Activated CD4-positive, alpha-beta memory T cell treated with anti-CD3 and anti-CD28 coated beads, Interleukin-2, amount 10 ng/mL, durations not matched to agents 7 days and 5 days (primary cell): ENCODE measurements around the gene CCDC117. TPM values are rescaled to one million over a fixed set of nuclear protein-coding genes. Genes with fewer than 3 reads are reported as not detected.
A peak's percentile ranks its signal among the peaks of the same experiment; 100 is the strongest.
"Not testable (repeated sequence)": the region's sequence is repeated elsewhere in the genome, so short reads cannot be mapped to it uniquely, and the experiment has no call there.

ENCODE experiments used
- CTCF ChIA-PET: fragments of 350-600 bp; sonication (Branson Sonifier 250); formaldehyde crosslinking; loops from one replicate; lab custom pipeline; 2021; ENCODE audit warnings: antibody characterized with exemption, inconsistent platforms; lab: Charles Lee
- POLR2A ChIA-PET: fragments of 350-600 bp; sonication (Branson Sonifier 250); formaldehyde crosslinking; loops from one replicate; lab custom pipeline; 2021; ENCODE audit warnings: antibody characterized with exemption; lab: Charles Lee
- DNase-seq: peaks from one replicate; pipeline ENCODE4 v3.0.0-alpha.2; 2020
- H3K27ac Mint-ChIP-seq: one replicate; pipeline ENCODE4 v1.8.0; 2021; ENCODE audit warnings: mild to moderate bottlenecking, mixed read lengths
- H3K27me3 Mint-ChIP-seq: one replicate; pipeline ENCODE4 v1.8.0; 2021; ENCODE audit warnings: mixed read lengths
- H3K36me3 Mint-ChIP-seq: one replicate; pipeline ENCODE4 v1.8.0; 2021; ENCODE audit warnings: low read depth, mixed read lengths
- H3K4me1 Mint-ChIP-seq: one replicate; pipeline ENCODE4 v1.8.0; 2021; ENCODE audit warnings: mixed read lengths
- H3K4me3 Mint-ChIP-seq: one replicate; pipeline ENCODE4 v1.8.0; 2021; ENCODE audit warnings: mild to moderate bottlenecking, mixed read lengths
- H3K9me3 Mint-ChIP-seq: one replicate; pipeline ENCODE4 v1.8.0; 2021; ENCODE audit warnings: mixed read lengths
- total RNA-seq, 2 experiments: library from RNA; stranded (reverse); gene quantifications; one replicate each; pipeline ENCODE4 v1.2.3, GENCODE V29; 2021

CCDC117 gene, protein sequence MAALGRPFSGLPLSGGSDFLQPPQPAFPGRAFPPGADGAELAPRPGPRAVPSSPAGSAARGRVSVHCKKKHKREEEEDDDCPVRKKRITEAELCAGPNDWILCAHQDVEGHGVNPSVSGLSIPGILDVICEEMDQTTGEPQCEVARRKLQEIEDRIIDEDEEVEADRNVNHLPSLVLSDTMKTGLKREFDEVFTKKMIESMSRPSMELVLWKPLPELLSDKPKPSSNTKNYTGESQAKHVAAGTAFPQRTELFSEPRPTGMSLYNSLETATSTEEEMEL
- 10 to 100 TPM; 33.6 to 35.2 TPM for total RNA-seq

- DNase-seq: peak; percentile 95
- Mint-ChIP-seq H3K27me3 (peaks cover 3% of the 10 kb centered on the region), H3K4me3 (peak within 1 kb of the TSS; percentile 96), H3K27ac (peak within 1 kb of the TSS; percentile 97), H3K36me3 (peaks cover 32% of the 10 kb centered on the region), H3K4me1 (peaks cover 24% of the 10 kb centered on the region), H3K9me3 (peaks cover 6% of the 10 kb centered on the region)
- POLR2A ChIA-PET: interaction anchor here (0.8 to 3.3 kb wide), 16 partner anchors 12 to 854 kb away, joined by 3 to 93 read pairs (median 5); partner anchors contain the start of genes CHEK2, HSCB, PITPNB and XBP1
- CTCF ChIA-PET: interaction anchor here (0.6 to 2.4 kb wide), 15 partner anchors 8 to 854 kb away, joined by 3 to 10 read pairs (median 3); partner anchors contain the start of genes CHEK2, HSCB and PITPNB
These were observed at the start of gene CCDC117 for GRCh38 chr22:28772633-28773460. CCDC117 (plus strand) TSS chr22:28772695; CDS start chr22:28772850, 155 bp downstream.

GRCh38 chr22:28728002-28728401, 44.5 kb upstream of the CCDC117 start:
- Mint-ChIP-seq H3K36me3 (peaks cover 59% of the 10 kb centered on the region), H3K27me3 (no peaks in the 10 kb centered on the region), H3K27ac (no peak overlapping the region), H3K4me1 (no peaks in the 10 kb centered on the region), H3K4me3 (no peak overlapping the region), H3K9me3 (no peaks in the 10 kb centered on the region)
- no peak for DNase-seq
- CTCF ChIA-PET: no interaction called here
- POLR2A ChIA-PET: no interaction called here

GRCh38 chr22:28728621-28729313, 43.7 kb upstream of the CCDC117 start:
- Mint-ChIP-seq H3K36me3 (peaks cover 59% of the 10 kb centered on the region), H3K27me3 (no peaks in the 10 kb centered on the region), H3K9me3 (no peaks in the 10 kb centered on the region), H3K4me1 (peaks cover 1% of the 10 kb centered on the region), H3K4me3 (no peak overlapping the region), H3K27ac (no peak overlapping the region)
- ChIA-PET POLR2A (no interaction called here), CTCF (interaction anchor here (0.7 kb wide), 2 partner anchors 127 to 134 kb away, joined by 3 read pairs; no protein-coding TSS in a partner anchor)
- DNase-seq: no peak

GRCh38 chr22:28730179-28730578, 42.3 kb upstream of the CCDC117 start:
- CTCF ChIA-PET: interaction anchor here (0.7 kb wide), 1 partner anchor 125 kb away, joined by 3 read pairs; no protein-coding TSS in a partner anchor
- Mint-ChIP-seq H3K9me3 (no peaks in the 10 kb centered on the region), H3K27ac (peak overlapping the region; percentile 44), H3K36me3 (peaks cover 54% of the 10 kb centered on the region), H3K4me1 (peaks cover 1% of the 10 kb centered on the region), H3K4me3 (no peak overlapping the region), H3K27me3 (no peaks in the 10 kb centered on the region)
- no peak for DNase-seq
- POLR2A ChIA-PET: no interaction called here

- POLR2A ChIA-PET: no interaction called here
- H3K27me3 Mint-ChIP-seq: no peaks in the 10 kb centered on the region
- H3K36me3 Mint-ChIP-seq: peaks cover 32% of the 10 kb centered on the region
- H3K4me3 Mint-ChIP-seq: no peak overlapping the region
- H3K4me1 Mint-ChIP-seq: peaks cover 13% of the 10 kb centered on the region
- no peak for DNase-seq
- no peaks in the 10 kb centered on the region for H3K9me3 Mint-ChIP-seq
- no peak overlapping the region for H3K27ac Mint-ChIP-seq
- CTCF ChIA-PET: interaction anchor here (1.0 kb wide), 1 partner anchor 15 kb away, joined by 3 read pairs; no protein-coding TSS in a partner anchor
These were observed 38.1 kb upstream of the CCDC117 start for GRCh38 chr22:28734393-28734792.

DNA sequence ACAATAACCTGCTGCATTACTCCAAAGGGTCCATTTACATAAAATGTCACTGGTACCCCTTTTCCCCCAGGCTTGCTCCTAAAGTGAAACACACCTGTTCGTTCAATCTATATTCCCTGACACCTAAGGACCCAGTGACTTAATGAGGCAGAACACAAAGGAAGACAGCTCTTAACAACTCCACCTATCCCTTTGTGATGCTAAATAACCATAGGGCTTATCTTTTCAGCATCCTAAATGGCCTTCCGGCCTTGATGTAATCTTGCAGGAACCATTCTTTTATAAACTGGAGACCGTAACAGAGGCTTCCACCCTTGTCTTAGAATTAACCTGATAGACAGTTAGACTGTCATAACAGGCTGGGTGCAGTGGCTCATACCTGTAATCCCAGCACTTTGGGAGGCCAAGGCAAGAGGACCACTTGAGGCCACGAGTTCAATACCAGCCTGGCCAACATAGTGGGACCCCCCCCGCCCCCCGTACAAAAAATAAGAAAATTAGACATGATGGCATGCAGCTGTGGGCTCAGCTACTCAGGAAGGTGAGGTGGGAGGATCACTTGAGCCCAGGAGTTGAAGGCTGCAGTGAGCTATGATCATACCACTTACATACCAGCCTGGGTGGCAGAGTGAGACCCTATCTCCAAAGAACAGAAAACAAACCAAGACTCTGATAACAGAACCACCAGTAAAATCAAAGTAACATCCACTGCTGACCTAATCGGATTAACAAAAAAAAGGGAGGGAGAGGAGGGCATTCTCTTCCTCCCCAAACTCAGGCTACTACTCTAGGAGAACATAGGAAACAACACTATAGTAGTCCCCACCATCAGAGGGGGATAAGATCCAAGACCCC, 36.0 kb upstream of the CCDC117 start:
- DNase-seq: no peak
- ChIA-PET POLR2A (interaction anchor here (1.0 kb wide), 1 partner anchor 63 kb away, joined by 3 read pairs; no protein-coding TSS in a partner anchor), CTCF (interaction anchor here (0.7 kb wide), 2 partner anchors 40 to 92 kb away, joined by 3 to 6 read pairs; no protein-coding TSS in a partner anchor)
- Mint-ChIP-seq H3K36me3 (peaks cover 24% of the 10 kb centered on the region), H3K9me3 (no peaks in the 10 kb centered on the region), H3K4me3 (no peak overlapping the region), H3K4me1 (peaks cover 29% of the 10 kb centered on the region), H3K27ac (no peak overlapping the region), H3K27me3 (no peaks in the 10 kb centered on the region)

DNA sequence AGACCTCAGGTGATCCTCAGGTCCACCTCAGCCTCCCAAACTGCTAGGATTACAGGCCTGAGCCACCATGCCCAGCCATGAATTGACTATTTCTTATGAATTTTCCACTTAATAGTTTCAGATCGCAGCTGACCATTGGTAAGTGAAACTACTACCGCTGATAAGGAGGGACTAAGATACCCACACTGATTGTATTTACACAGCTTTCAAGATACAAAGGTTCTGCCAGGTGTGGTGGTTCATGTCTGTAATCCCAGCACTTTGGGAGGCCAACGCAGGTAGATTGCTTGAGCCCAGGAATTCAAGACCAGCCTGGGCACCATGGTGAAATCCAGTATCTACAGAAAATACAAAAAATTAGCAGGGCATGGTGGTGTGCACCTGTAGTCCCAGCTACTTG, 34.8 kb upstream of the CCDC117 start:
- no peak for DNase-seq
- ChIA-PET POLR2A (interaction anchor here (1.0 kb wide), 1 partner anchor 62 kb away, joined by 3 read pairs; no protein-coding TSS in a partner anchor), CTCF (no interaction called here)
- Mint-ChIP-seq H3K36me3 (peaks cover 27% of the 10 kb centered on the region), H3K4me3 (no peak overlapping the region), H3K27ac (no peak overlapping the region), H3K4me1 (peaks cover 35% of the 10 kb centered on the region), H3K27me3 (no peaks in the 10 kb centered on the region), H3K9me3 (no peaks in the 10 kb centered on the region)

- Mint-ChIP-seq H3K36me3 (peaks cover 27% of the 10 kb centered on the region), H3K4me1 (peaks cover 45% of the 10 kb centered on the region)
- CTCF ChIA-PET, H3K4me3 Mint-ChIP-seq, DNase-seq, H3K27ac Mint-ChIP-seq, H3K9me3 Mint-ChIP-seq, H3K27me3 Mint-ChIP-seq, POLR2A ChIA-PET: not testable (repeated sequence)
These were observed 33.6 kb upstream of the CCDC117 start for GRCh38 chr22:28738876-28739275.

GRCh38 chr22:28741200-28741784, 31.2 kb upstream of the CCDC117 start:
- Mint-ChIP-seq H3K27me3 (no peaks in the 10 kb centered on the region), H3K36me3 (peaks cover 36% of the 10 kb centered on the region), H3K4me3 (peak overlapping the region; percentile 94), H3K27ac (peak overlapping the region; percentile 89), H3K9me3 (no peaks in the 10 kb centered on the region), H3K4me1 (peaks cover 51% of the 10 kb centered on the region)
- POLR2A ChIA-PET: interaction anchor here (0.7 to 2.2 kb wide), 15 partner anchors 9 to 527 kb away, joined by 3 to 15 read pairs (median 3); partner anchors contain the start of genes CCDC117 and XBP1
- DNase-seq: no peak
- CTCF ChIA-PET: interaction anchor here (0.7 to 1.5 kb wide), 5 partner anchors 16 to 141 kb away, joined by 3 to 4 read pairs (median 3); partner anchors contain the start of gene CCDC117

DNA sequence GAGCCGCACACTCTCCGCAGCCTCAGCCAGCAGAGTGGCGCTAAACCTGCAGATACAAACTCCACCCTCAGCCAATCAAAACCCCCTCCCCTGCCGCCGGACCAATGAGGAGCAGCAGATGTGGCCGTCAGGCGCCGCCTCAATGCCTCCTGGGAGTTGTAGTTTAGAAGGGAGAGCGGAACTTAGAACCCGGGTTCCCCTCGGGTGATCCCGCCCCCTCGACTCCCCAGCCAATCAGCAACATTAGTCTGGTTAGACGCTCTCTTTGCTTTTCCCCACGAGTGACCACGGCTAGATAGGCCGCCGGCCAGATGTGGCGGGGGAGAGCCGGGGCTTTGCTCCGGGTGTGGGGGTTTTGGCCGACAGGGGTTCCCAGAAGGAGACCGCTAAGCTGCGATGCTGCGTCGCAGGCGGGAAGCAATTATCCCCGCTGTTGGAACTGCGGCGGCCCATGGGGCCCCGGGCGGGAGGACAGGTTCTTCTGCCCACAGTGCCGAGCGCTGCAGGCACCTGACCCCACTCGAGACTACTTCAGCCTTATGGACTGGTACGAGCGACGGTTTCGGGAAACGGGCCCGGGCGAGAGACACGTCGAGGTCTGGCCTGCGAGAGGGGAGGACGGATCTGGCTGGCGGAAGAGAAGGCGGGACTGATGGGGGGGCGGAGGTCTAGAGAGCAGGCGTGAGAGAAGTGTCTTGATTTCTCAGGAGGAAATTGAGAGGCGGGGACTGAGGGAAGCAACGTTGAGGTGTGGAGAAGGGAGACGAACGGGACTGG, 30.5 kb upstream of the CCDC117 start, which contains the start of the genes CHEK2 and HSCB:
TSS of gene CHEK2 (minus strand) at position 36 of the 777 bp plus-strand sequence. CDS start 7,099 bp downstream, outside the sequence.
TSS of gene HSCB (plus strand) at position 255 of the 777 bp plus-strand sequence. CDS start at position 312, 57 bp downstream.
- ChIA-PET POLR2A (interaction anchor here (0.7 to 2.2 kb wide), 14 partner anchors 8 to 527 kb away, joined by 3 to 15 read pairs (median 4); partner anchors contain the start of genes CCDC117 and XBP1), CTCF (interaction anchor here (0.7 to 1.5 kb wide), 4 partner anchors 17 to 141 kb away, joined by 3 to 4 read pairs (median 3); partner anchors contain the start of gene CCDC117)
- Mint-ChIP-seq H3K4me1 (peaks cover 51% of the 10 kb centered on the region), H3K9me3 (no peaks in the 10 kb centered on the region), H3K27me3 (no peaks in the 10 kb centered on the region), H3K36me3 (peaks cover 37% of the 10 kb centered on the region), H3K4me3 (peak within 1 kb of the TSS; percentile 94), H3K27ac (peak within 1 kb of the TSS; percentile 89)
- peak; percentile 98 for DNase-seq
